Liver (tissue), 9 donors: Measurements from ENCODE around the gene SPAM1. TPM values are rescaled to one million over a fixed set of nuclear protein-coding genes. Genes with fewer than 3 reads are reported as not detected.

Source experiments
- DNase-seq: peaks from one replicate; pipeline ENCODE4 v3.0.0-alpha.2; 2017; ENCODE audit warnings: low spot score
- H3K27ac ChIP-seq, 2 donors: one replicate each; pipeline ENCODE4 v1.7.0; 2013; ENCODE audit warnings: inconsistent platforms in 2 of 2, low read length in 2 of 2, control low read depth in 1 of 2, low read depth in 1 of 2, mild to moderate bottlenecking in 1 of 2
- H3K27me3 ChIP-seq, 4 donors: one replicate each; pipeline versions ENCODE4 v1.6.1 to v1.7.0; 2013; ENCODE audit warnings: low read length in 3 of 4, inconsistent platforms in 1 of 4, mild to moderate bottlenecking in 1 of 4, moderate library complexity in 1 of 4; ENCODE audit not compliant: control insufficient read depth in 4 of 4, insufficient read depth in 4 of 4
- H3K36me3 ChIP-seq, 4 donors: one replicate each; pipeline versions ENCODE4 v1.6.1 to v1.7.0; 2013; ENCODE audit warnings: low read length in 3 of 4, mild to moderate bottlenecking in 3 of 4, low read depth in 1 of 4, moderate library complexity in 1 of 4; ENCODE audit not compliant: control insufficient read depth in 4 of 4, insufficient read depth in 3 of 4
- H3K4me1 ChIP-seq, 4 donors: one replicate each; pipeline versions ENCODE4 v1.6.1 to v1.7.0; 2013; ENCODE audit warnings: low read length in 3 of 4, mild to moderate bottlenecking in 3 of 4, moderate library complexity in 1 of 4; ENCODE audit not compliant: control insufficient read depth in 4 of 4, insufficient read depth in 4 of 4
- H3K4me3 ChIP-seq, 3 donors: one replicate each; pipeline versions ENCODE4 v1.6.1 to v1.7.0; 2013; ENCODE audit warnings: low read length in 3 of 3, control low read depth in 1 of 3, low read depth in 1 of 3, mild to moderate bottlenecking in 1 of 3
- H3K9ac ChIP-seq, 2 donors: one replicate each; pipeline ENCODE4 v1.7.0; 2013; ENCODE audit warnings: low read length in 2 of 2, mild to moderate bottlenecking in 2 of 2, moderate library complexity in 2 of 2, control low read depth in 1 of 2, low read depth in 1 of 2
- H3K9me3 ChIP-seq, 4 donors: one replicate each; pipeline versions ENCODE4 v1.6.1 to v1.7.0; 2013; ENCODE audit warnings: low read length in 3 of 4; ENCODE audit not compliant: control insufficient read depth in 4 of 4
- ATF3 ChIP-seq: IDR thresholded peaks from 2 replicates; pipeline ENCODE4 v1.6.1; 2016; ENCODE audit warnings: antibody characterized with exemption
- CTCF ChIP-seq: fragments of 150-350 bp; IDR thresholded peaks from 2 replicates; pipeline ENCODE4 v1.5.1; 2017; ENCODE audit warnings: improper control_type of control experiment, low read depth, low read length; ENCODE audit not compliant: missing input control
- EGR1 ChIP-seq, 2 donors: IDR thresholded peaks; 2 replicates each; pipeline ENCODE4 v1.6.1; 2016 to 2018; ENCODE audit warnings: antibody characterized with exemption in 2 of 2, low read depth in 2 of 2
- FOXA1 ChIP-seq: IDR thresholded peaks from 2 replicates; pipeline ENCODE4 v1.6.1; 2016; ENCODE audit warnings: antibody characterized with exemption
- FOXA2 ChIP-seq: IDR thresholded peaks from 2 replicates; pipeline ENCODE4 v1.6.1; 2016; ENCODE audit warnings: antibody characterized with exemption
- GABPA ChIP-seq, 2 donors: IDR thresholded peaks in 1 of 2; conservative IDR thresholded peaks in 1 of 2; 2 replicates each; pipeline ENCODE4 v1.6.1; 2016; ENCODE audit warnings: antibody characterized with exemption in 2 of 2, mild to moderate bottlenecking in 1 of 2, moderate library complexity in 1 of 2
- HNF4A ChIP-seq, 2 donors: conservative IDR thresholded peaks; 2 replicates each; pipeline ENCODE4 v1.6.1; 2016; ENCODE audit warnings: antibody characterized with exemption in 2 of 2, mild to moderate bottlenecking in 2 of 2
- HNF4G ChIP-seq: IDR thresholded peaks from 2 replicates; pipeline ENCODE4 v1.6.1; 2016; ENCODE audit warnings: antibody characterized with exemption
- JUND ChIP-seq, 2 donors: IDR thresholded peaks; 2 replicates each; pipeline ENCODE4 v1.6.1; 2016; ENCODE audit warnings: antibody characterized with exemption in 2 of 2
- MAX ChIP-seq: IDR thresholded peaks from 2 replicates; pipeline ENCODE4 v1.6.1; 2016; ENCODE audit warnings: antibody characterized with exemption
- NR2F2 ChIP-seq: IDR thresholded peaks from 2 replicates; pipeline ENCODE4 v1.6.1; 2016; ENCODE audit warnings: antibody characterized with exemption
- RAD21 ChIP-seq, 2 donors: IDR thresholded peaks; 2 replicates each; pipeline ENCODE4 v1.6.1; 2016; ENCODE audit warnings: antibody characterized with exemption in 2 of 2, mild to moderate bottlenecking in 2 of 2
- REST ChIP-seq: IDR thresholded peaks from 2 replicates; pipeline ENCODE4 v1.6.1; 2016; ENCODE audit warnings: antibody characterized with exemption, mild to moderate bottlenecking
- RXRA ChIP-seq, 2 donors: IDR thresholded peaks; 2 replicates each; pipeline ENCODE4 v1.6.1; 2017 to 2018; ENCODE audit warnings: antibody characterized with exemption in 2 of 2, mild to moderate bottlenecking in 1 of 2
- SP1 ChIP-seq: IDR thresholded peaks from 2 replicates; pipeline ENCODE4 v1.6.1; 2018; ENCODE audit warnings: antibody characterized with exemption, mild to moderate bottlenecking
- TAF1 ChIP-seq: conservative IDR thresholded peaks from 2 replicates; pipeline ENCODE4 v1.6.1; 2016; ENCODE audit warnings: antibody characterized with exemption, mild to moderate bottlenecking
- YY1 ChIP-seq: IDR thresholded peaks from 2 replicates; pipeline ENCODE4 v1.6.1; 2016; ENCODE audit warnings: antibody characterized with exemption, mild to moderate bottlenecking
- ZBTB33 ChIP-seq: IDR thresholded peaks from 2 replicates; pipeline ENCODE4 v1.6.1; 2016; ENCODE audit warnings: antibody characterized with exemption
- WGBS: extraction: QIAGEN DNeasy Blood & Tissue Kit; methylation state at CpG from one replicate; pipeline ENCODE4 v1.1.7; 2013; 5-methylcytosine and 5-hydroxymethylcytosine counted together
- polyA plus RNA-seq, 2 donors: library from polyadenylated mRNA; stranded (reverse) in 1 of 2; unstranded in 1 of 2; fragments of 200-250 nt in 1 of 2; fragments of >200 nt in 1 of 2; fragmentation: Nextera tagmentation in 1 of 2; extraction: Ambion mirVana in 1 of 2; gene quantifications; one replicate each; pipeline versions ENCODE4 v1.2.1 to v1.2.3, GENCODE V29; 2013 to 2015
- total RNA-seq, 2 donors: library from RNA; depleted of rRNA; stranded (reverse); fragments of >200 nt; gene quantifications; one replicate each; pipeline ENCODE4 v1.2.3, GENCODE V29; 2014
- donor health status: healthy.
- donor health status: healthy.
- donor health status: healthy.
- donor health status: healthy.
- donor health status: healthy.

Gene SPAM1
- total and polyA plus RNA-seq, 4 donors, result not detected

GRCh38 chr7:123945938-123946337, 20.9 kb downstream of the SPAM1 start:
- H3K9ac ChIP-seq, result no peak overlapping the region
- no peaks in the 10 kb centered on the region for H3K4me1 ChIP-seq
- no peaks in the 10 kb centered on the region for H3K36me3 ChIP-seq
- TF ChIP-seq RAD21 (IDR thresholded peaks at IDR 0.05), result no peak
- TF ChIP-seq EGR1 (IDR thresholded peaks at IDR 0.05; ENCODE audit: low read depth in 2 of 2), result no peak
- TF ChIP-seq MAX, result no peak
- no peak for TF ChIP-seq RXRA (IDR thresholded peaks at IDR 0.05)
- TF ChIP-seq ATF3, result no peak
- TF ChIP-seq REST, result no peak
- H3K27me3 ChIP-seq, result no peaks in the 10 kb centered on the region
- H3K4me3 ChIP-seq, result no peak overlapping the region
- DNase-seq, result no peak
- 55% methylated on average over 1 of the region's 1 CpG for whole genome bisulfite sequencing
- H3K27ac ChIP-seq, result no peak overlapping the region
- H3K9me3 ChIP-seq, result no peaks in the 10 kb centered on the region

GRCh38 chr7:123948136-123948535, 23.1 kb downstream of the SPAM1 start:
- no peak overlapping the region for H3K27ac ChIP-seq
- H3K9ac ChIP-seq, result no peak overlapping the region
- no peaks in the 10 kb centered on the region for H3K4me1 ChIP-seq
- 86% methylated on average over 4 of the region's 4 CpGs for WGBS
- TF ChIP-seq CTCF (no peak), ZBTB33 (no peak), HNF4G (no peak), FOXA2 (no peak), FOXA1 (no peak), ATF3 (no peak), NR2F2 (no peak), SP1 (no peak), RAD21 (IDR thresholded peaks at IDR 0.05) (no peak), JUND (IDR thresholded peaks at IDR 0.05) (no peak), GABPA (IDR thresholded peaks at IDR 0.05 in 1 of 2, conservative IDR thresholded peaks at IDR 0.05 in 1 of 2) (no peak), RXRA (IDR thresholded peaks at IDR 0.05) (no peak), EGR1 (IDR thresholded peaks at IDR 0.05; ENCODE audit: low read depth in 2 of 2) (no peak), YY1 (no peak), MAX (no peak), REST (no peak), TAF1 (no peak), HNF4A (conservative IDR thresholded peaks at IDR 0.05) (no peak)
- no peaks in the 10 kb centered on the region for H3K27me3 ChIP-seq
- H3K36me3 ChIP-seq, result no peaks in the 10 kb centered on the region
- no peak for DNase-seq
- H3K9me3 ChIP-seq, result no peaks in the 10 kb centered on the region
- no peak overlapping the region for H3K4me3 ChIP-seq
